HG03571 (cell line): Measurements from ENCODE around the gene RAP1A.
"Not testable (repeated sequence)": the region's sequence is repeated elsewhere in the genome, so short reads cannot be mapped to it uniquely, and the experiment has no call there.

Experiments used
- ATAC-seq: cut with Tn5 transposase; IDR thresholded peaks from one replicate; pipeline ENCODE4 v1.9.1; 2021; ENCODE audit not compliant: unreplicated experiment

Gene RAP1A

GRCh38 chr1:111660204-111661150, 40.9 kb downstream of the RAP1A start:
- no peak for ATAC-seq

DNA sequence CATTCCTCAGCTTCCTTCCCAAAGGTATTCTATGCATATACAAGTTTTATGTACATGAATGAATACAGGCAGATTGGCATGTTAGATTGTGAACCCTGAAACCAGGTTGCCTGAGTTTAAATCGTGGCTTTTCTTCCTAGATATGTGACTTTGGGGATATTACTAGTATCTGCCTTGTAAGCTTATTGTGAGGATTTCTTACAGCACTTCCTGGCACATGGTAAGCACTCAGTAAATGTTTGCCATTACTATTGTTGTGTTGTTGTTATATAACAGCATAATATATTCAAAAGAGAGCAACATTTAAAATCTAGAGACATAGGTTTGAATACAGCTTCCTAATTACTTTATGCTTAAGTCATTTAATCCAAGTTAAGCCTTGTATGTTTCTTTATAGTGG, 45.1 kb downstream of the RAP1A start:
- no peak for ATAC-seq

GRCh38 chr1:111665497-111665896, 45.9 kb downstream of the RAP1A start:
- ATAC-seq, result no peak

GRCh38 chr1:111666828-111667227, 47.2 kb downstream of the RAP1A start:
- no peak for ATAC-seq

GRCh38 chr1:111669268-111669667, 49.7 kb downstream of the RAP1A start:
- no peak for ATAC-seq

DNA sequence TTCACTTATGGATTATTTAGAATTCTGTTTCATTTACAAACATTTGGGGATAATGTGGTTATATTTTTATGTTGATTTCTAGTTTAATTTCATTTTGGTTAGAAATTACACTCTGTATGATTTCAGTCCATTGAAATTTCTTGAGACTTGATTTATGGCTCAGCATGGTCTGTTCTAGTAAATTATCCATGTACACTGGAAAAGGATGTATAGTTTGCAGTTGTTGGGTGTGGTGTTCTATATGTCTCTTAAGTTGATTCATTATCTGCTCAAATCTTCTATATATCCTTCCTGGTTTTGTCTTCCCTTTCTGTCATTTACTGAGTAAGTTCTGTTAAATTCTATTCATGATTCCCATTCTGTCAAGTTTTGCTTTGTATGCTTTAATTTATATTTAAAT, 52.3 kb downstream of the RAP1A start:
- no peak for ATAC-seq

DNA sequence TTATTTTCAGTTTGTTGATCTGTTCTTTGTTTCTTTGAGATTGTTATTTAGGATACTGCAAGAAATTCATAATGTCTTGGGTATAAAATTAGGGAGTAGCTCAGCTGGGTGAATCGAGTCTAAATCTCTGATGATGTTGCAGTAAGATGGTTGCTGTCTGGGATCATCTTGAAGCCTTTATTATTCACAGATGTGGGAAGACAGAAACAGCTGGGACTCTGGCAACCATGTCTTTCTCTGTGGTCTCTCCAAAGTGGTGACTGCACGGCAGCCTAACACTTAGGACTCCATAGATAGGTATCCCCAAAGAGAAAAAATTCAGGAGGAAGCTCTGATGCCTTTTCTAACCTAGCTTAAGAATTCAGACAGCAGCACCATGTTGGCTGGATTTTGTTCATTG, 52.7 kb downstream of the RAP1A start:
- ATAC-seq, result no peak

- no peak for ATAC-seq
Observed at GRCh38 chr1:111677604-111678003, 58.0 kb downstream of the RAP1A start.

GRCh38 chr1:111679541-111679940, 60.0 kb downstream of the RAP1A start:
- ATAC-seq, result no peak

- ATAC-seq, result not testable (repeated sequence)
Observed at GRCh38 chr1:111680212-111680800, 60.7 kb downstream of the RAP1A start.

GRCh38 chr1:111685293-111686153, 65.9 kb downstream of the RAP1A start:
- ATAC-seq, result not testable (repeated sequence)

DNA sequence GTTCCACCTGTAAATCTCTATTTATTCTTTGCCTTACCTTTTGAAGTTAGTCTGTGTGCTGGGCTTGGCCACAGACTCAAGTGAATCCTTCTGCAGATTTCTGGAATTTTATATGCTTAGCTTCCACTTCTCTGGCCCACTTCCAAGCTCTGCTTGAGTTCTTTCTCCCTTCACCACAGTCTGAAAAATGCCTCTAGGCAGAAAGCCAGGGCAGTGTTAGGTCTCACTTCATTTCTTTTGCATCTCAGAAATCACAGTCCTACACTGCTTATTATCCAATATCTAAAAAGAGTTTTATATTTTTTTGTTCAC, 70.7 kb downstream of the RAP1A start:
- ATAC-seq, result no peak

- no peak for ATAC-seq
Observed at GRCh38 chr1:111691886-111692285, 72.3 kb downstream of the RAP1A start.

DNA sequence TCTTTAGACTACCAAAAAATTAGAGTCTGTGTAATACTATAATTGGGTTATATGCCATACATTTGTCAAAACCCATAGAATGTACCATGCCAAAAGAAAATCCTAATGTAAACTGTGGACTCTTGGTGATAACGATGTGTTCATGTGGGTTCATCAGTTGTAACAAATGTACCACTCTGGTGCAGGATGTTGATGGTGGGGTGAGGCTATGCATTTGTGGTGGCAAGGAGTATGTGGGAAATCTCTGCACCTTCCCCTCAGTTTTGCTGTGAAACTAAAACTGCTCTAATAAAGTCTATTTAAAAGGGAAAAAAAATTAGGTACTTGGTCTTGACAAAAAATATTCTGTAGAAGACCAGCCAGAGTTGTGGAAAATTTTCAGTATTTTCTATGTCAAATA, 76.2 kb downstream of the RAP1A start:
- no peak for ATAC-seq

- ATAC-seq, result no peak
Observed at GRCh38 chr1:111696330-111696729, 76.7 kb downstream of the RAP1A start.

DNA sequence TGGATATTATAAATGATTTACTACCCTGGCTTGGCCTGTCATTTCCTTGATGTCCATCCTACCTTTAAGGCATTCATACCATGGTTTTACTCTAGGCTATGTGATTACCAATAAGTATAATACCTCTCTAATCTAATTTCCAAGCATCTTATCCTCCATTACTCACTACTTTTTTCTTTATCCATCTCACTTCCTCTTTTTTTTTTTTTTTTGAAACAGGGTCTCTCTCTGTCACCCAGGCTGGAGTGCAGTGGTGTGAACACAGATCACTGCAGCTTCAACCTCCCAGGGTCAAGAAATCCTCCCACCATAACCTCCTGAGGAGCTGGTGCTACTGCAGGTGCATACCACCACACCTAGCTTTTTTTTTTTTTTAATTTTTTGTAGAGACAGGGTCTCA, 79.7 kb downstream of the RAP1A start:
- no peak for ATAC-seq

GRCh38 chr1:111702504-111703050, 83.0 kb downstream of the RAP1A start:
- ATAC-seq, result no peak

DNA sequence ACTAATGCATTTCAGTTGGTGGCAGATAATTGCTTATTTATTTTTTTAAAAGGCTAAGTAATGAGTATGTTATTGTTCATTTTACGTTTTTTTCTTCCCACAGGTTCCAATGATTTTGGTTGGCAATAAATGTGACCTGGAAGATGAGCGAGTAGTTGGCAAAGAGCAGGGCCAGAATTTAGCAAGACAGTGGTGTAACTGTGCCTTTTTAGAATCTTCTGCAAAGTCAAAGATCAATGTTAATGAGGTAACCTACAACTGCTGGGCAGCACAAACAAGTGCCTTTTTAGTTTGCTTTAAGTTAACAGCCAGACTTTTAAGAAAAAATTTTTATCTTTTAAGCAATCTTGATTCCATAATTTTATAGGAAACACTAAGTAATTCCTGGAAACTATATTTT, 84.7 kb downstream of the RAP1A start:
- no peak for ATAC-seq

DNA sequence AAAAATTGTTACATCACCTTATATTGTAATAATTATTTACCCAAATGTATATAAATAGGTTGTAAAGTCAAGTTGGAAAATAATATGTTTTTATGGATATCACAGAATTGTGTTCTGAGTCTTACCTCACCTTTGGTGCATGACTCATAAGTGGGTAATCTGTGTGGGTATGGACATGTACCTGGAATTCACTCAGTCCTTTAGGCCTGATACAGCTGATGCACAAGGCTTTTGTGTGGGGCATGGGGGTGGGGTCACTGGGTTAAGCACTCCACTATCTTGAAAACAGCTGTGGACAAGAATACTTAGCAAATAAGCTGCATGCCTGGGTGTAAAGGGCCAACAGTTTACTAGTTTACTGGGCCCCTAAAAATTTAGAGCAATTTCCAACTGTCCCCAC, 85.2 kb downstream of the RAP1A start:
- ATAC-seq, result no peak

DNA sequence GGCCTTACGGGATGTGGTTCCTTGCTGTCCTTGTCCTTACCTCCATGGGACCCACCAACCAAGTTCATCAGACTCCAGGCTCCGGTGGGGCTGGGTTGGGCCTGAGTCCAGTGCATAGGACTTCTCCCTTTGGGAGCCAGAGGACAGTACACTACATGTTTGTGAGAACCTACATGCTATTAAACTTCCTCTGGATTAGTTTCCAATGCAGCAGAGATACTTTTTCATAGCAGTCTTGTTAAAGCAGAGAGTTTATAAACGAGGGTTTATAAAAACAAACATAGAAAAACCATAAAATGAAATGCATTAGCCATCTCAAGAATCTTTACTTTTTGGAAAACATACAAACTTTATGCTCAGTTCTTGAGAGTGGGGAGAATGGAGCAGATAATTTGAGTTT, 86.3 kb downstream of the RAP1A start:
- ATAC-seq, result no peak

- no peak for ATAC-seq
Observed at GRCh38 chr1:111706921-111707320, 87.3 kb downstream of the RAP1A start.
